Left ventricle myocardium inferior (tissue), 1 donor: Measurements from ENCODE around the gene CNST. TPM values are rescaled to one million over a fixed set of nuclear protein-coding genes. Genes with fewer than 3 reads are reported as not detected.

Experiments used
- DNase-seq: peaks from one replicate; pipeline ENCODE4 v3.0.0-alpha.2; 2020
- H3K27ac ChIP-seq: fragments of 200-600 bp; replicated peaks from 2 replicates; pipeline ENCODE4 v1.8.0; 2021
- H3K27me3 ChIP-seq: fragments of 200-600 bp; 2 replicates; pipeline ENCODE4 v1.8.0; 2021; ENCODE audit warnings: low read depth
- H3K36me3 ChIP-seq: fragments of 200-600 bp; 2 replicates; pipeline ENCODE4 v1.8.0; 2021
- H3K4me1 ChIP-seq: fragments of 200-600 bp; 2 replicates; pipeline ENCODE4 v1.8.0; 2021
- H3K4me3 ChIP-seq: fragments of 200-600 bp; 2 replicates; pipeline ENCODE4 v1.8.0; 2021; ENCODE audit warnings: mild to moderate bottlenecking, moderate library complexity
- H3K9me3 ChIP-seq: fragments of 200-600 bp; replicated peaks from 2 replicates; pipeline ENCODE4 v1.8.0; 2021
- CTCF ChIP-seq: fragments of 200-600 bp; IDR thresholded peaks from 2 replicates; pipeline ENCODE4 v1.8.0; 2021; ENCODE audit warnings: antibody characterized with exemption, mild to moderate bottlenecking, borderline replicate concordance
- intact Hi-C: fragments of 100-400 bp; cut with micrococcal nuclease; formaldehyde crosslinking; loops from one replicate; pipeline ENCODE4 v1.11.0; 2022
- total RNA-seq: library from RNA; stranded (reverse); fragmentation: NEBNext Ultra II Directional; extraction: Animal tissue kit (Norgen Biotek cat#: 25700); gene quantifications from one replicate; pipeline ENCODE4 v1.2.1, GENCODE V29; 2021
- donor health status: DM: no; HTN: yes; CAD: no; lungs with severe emphysema.

The CNST gene
- total RNA-seq, 1 donor from 2014 or later = 18.9 TPM

DNA sequence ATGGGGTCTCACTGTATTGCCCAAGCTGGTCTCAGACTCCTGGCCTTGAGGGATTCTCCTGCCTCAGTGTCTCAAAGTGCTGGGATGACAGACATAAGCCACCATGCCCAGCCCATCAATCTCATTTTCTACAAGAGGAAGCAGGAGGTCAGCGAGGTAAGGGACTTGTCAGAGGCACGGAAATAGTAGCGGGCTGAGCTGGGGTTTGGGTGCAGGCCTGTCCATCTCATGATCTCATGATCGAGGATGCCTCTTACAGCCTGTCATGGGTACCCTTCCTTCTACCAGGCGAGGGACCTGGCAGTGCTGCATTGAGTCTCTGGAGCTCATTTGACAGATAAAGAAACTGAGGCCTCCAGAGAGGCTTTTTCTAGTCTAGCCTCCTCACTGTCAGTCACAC, 129.4 kb downstream of the CNST start:
- no peak for TF ChIP-seq CTCF
- Histone ChIP-seq H3K27ac (peak overlapping the region; percentile 46), H3K27me3 (no peaks in the 10 kb centered on the region)

GRCh38 chr1:246698466-246699094, 132.3 kb downstream of the CNST start:
- H3K27ac ChIP-seq = peak overlapping the region; percentile 84
- peak overlapping the region; percentile 58 for H3K4me3 ChIP-seq

More for the DNA sequence above, 129.4 kb downstream of the CNST start:
- DNase-seq = no peak
- H3K4me1 ChIP-seq = peaks cover 21% of the 10 kb centered on the region
- peaks cover 22% of the 10 kb centered on the region for H3K9me3 ChIP-seq
- no peak overlapping the region for H3K4me3 ChIP-seq
- intact Hi-C loops = loop anchor here (10.0 kb wide), 1 partner anchor 51 kb away; no protein-coding TSS in a partner anchor
- H3K36me3 ChIP-seq = no peaks in the 10 kb centered on the region

GRCh38 chr1:246699095-246699735, 133.0 kb downstream of the CNST start:
- H3K4me1 ChIP-seq = peaks cover 15% of the 10 kb centered on the region
- TF ChIP-seq CTCF = peak; percentile 91
- H3K9me3 ChIP-seq = peaks cover 13% of the 10 kb centered on the region
- intact Hi-C loops = loop anchor here (2.0 to 10.0 kb wide), 2 partner anchors 54 to 206 kb away; no protein-coding TSS in a partner anchor
- H3K36me3 ChIP-seq = no peaks in the 10 kb centered on the region
- H3K27ac ChIP-seq = peak overlapping the region; percentile 84
- peak overlapping the region; percentile 58 for H3K4me3 ChIP-seq
- DNase-seq = peak; percentile 87
- H3K27me3 ChIP-seq = no peaks in the 10 kb centered on the region

More at GRCh38 chr1:246698466-246699094, 132.3 kb downstream of the CNST start:
- Histone ChIP-seq H3K36me3 (no peaks in the 10 kb centered on the region), H3K9me3 (peaks cover 19% of the 10 kb centered on the region), H3K4me1 (peaks cover 15% of the 10 kb centered on the region), H3K27me3 (no peaks in the 10 kb centered on the region)
- intact Hi-C loops = loop anchor here (2.0 to 10.0 kb wide), 2 partner anchors 54 to 206 kb away; no protein-coding TSS in a partner anchor
- TF ChIP-seq CTCF = no peak
- no peak for DNase-seq

DNA sequence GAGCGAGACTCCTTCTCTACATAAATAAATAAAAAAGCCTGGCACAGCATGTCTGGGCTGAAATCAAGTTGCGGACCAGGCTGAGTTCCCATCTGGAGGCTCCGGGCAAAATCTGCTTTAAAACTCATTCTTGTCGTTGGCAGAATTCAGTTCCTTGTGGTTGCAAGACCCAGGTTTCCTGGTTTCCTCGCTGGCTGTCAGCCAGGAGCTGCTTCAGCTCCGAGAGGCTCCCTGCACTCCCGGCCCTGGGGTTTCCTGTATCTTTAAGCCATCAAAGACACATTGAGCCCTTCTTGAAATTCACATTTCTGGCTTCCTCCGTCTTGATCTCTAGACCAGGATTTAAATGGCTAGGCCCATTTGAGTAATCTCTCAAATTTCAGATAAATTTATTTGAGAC, 137.3 kb downstream of the CNST start:
- Histone ChIP-seq H3K27me3 (no peaks in the 10 kb centered on the region), H3K27ac (no peak overlapping the region), H3K4me1 (peaks cover 9% of the 10 kb centered on the region), H3K36me3 (no peaks in the 10 kb centered on the region), H3K4me3 (no peak overlapping the region), H3K9me3 (no peaks in the 10 kb centered on the region)
- no peak for TF ChIP-seq CTCF
- DNase-seq = no peak
- intact Hi-C loops = no loop called here

DNA sequence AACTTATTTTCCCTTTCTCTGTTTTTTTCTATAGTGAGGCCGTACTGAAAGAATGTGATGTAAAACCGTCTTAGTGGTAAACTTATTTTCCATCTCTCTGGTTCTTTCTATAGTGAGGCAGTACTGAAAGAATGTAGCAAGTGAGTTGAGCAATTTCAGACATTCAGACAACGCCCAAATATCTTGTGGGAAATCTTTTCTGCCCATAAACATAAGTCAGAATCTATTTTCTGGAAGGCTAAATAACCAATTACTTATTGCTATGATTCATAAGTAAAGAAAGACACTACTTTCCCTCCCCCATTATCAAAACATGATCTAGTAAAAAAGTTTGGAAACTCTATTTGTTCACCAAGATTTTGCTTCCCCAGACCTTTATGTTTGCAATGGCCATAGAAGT, 139.1 kb downstream of the CNST start:
- no peaks in the 10 kb centered on the region for H3K9me3 ChIP-seq
- DNase-seq = no peak
- no peak overlapping the region for H3K27ac ChIP-seq
- no peaks in the 10 kb centered on the region for H3K4me1 ChIP-seq
- no peak for TF ChIP-seq CTCF
- H3K4me3 ChIP-seq = no peak overlapping the region
- no peaks in the 10 kb centered on the region for H3K36me3 ChIP-seq
- intact Hi-C loops = no loop called here
- H3K27me3 ChIP-seq = no peaks in the 10 kb centered on the region
